SK-N-DZ (cell line): ENCODE measurements around the gene CCDC158.
"Not testable (repeated sequence)": the region's sequence is repeated elsewhere in the genome, so short reads cannot be mapped to it uniquely, and the experiment has no call there.

Source experiments
- DNase-seq: peaks from one replicate; pipeline ENCODE4 v3.0.0-alpha.2; 2015; ENCODE audit warnings: low spot score

Gene CCDC158

GRCh38 chr4:76430519-76431388, 9.8 kb upstream of the CCDC158 start:
- peak; percentile 47 for DNase-seq

GRCh38 chr4:76429636-76430035, 8.7 kb upstream of the CCDC158 start:
- no peak for DNase-seq

- DNase-seq = no peak
These were observed 5.3 kb upstream of the CCDC158 start for GRCh38 chr4:76426272-76426671.

GRCh38 chr4:76423159-76423558, 2.2 kb upstream of the CCDC158 start:
- not testable (repeated sequence) for DNase-seq

- no peak for DNase-seq
These were observed 666 bp downstream of the CCDC158 start for GRCh38 chr4:76420188-76420761.

- no peak for DNase-seq
These were observed 10.3 kb downstream of the CCDC158 start for GRCh38 chr4:76410636-76411035.

DNA sequence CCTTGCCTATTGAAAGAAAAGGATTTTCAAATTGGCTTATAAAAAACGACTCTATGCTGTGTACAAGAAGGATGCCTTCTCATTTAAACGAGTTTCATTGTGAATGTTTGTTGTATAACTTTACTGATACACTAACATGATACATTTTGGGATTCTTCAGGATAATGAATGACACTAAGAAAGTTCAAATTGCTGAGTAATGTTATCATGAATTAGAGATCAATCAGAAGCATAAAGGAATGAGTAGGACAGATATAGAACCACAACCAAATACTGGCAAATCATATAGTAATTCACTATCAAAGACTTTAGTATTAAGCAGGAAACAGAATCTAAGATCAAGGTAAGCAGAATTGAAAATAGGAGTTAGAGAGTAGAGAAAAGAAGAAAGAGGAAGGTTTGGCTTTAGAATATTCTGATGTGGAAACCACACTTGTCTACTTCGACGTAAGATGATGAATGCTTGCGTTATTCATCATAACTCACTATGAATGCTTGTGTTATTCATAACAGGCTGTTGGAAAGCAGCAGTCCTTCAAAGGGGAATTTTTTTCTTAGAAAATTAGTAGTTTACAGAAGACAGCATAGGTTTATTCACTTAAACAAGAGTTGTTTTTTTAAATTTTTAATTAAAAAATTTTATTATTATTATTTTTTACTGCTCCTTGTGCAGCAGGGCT, 13.4 kb downstream of the CCDC158 start:
- DNase-seq = no peak

DNA sequence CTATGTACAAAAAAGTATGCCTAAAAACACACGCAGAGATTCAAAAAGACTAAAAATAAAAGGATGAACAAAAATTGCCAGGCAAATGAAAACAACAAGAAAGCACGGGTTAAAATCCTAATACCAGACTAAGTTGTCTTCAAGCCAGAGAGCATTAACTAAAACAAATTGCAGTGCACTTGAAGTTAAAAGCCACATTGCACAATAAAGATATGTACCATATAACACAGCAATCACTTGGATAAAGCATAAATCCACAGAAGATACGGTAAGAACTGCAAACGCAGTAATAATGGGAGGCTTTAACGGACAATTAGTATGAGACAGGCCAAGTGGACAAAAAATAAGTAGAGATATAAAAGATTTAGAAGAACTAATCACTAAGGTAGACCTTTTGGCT, 14.9 kb downstream of the CCDC158 start:
- no peak for DNase-seq

GRCh38 chr4:76401654-76402053, 19.3 kb downstream of the CCDC158 start:
- no peak for DNase-seq

DNA sequence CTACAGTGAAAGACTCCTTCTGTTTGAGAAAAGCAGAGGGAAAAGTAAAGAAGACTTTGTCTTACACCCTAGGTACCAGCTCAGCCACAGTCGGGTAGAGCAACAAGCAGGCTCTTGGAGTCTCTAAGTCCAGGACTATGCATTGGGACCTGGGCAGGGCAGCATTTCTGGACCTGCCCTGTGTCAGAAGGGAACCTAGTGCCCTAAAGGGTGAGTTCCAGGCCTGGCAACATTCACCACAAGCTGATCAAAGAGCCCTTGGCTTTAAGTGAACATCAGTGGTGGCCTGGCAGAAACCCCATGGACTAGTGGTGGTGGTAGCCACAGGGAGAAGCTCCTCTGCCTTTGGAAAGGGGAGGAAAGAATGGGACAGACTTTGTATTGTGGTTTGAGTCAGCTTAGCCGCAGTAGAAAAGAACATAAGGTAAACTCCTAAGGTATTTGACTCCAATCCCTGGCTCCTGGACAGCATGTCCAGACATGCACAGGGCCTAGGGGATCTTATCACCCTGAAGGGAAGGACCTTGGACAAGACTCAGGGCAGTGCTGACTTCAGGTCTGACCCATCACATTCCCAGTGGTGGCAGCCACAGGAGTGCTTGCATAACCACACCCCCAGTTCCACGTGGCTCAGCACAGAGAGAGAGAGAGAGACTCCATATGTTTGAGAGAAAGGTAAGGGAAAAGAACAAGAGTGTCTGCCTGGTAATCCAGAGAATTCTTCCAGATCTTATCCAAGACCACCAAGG, 32.6 kb downstream of the CCDC158 start:
- DNase-seq = no peak

- DNase-seq = no peak
These were observed 34.2 kb downstream of the CCDC158 start for GRCh38 chr4:76386566-76387305.

GRCh38 chr4:76385974-76386373, 35.0 kb downstream of the CCDC158 start:
- no peak for DNase-seq

DNA sequence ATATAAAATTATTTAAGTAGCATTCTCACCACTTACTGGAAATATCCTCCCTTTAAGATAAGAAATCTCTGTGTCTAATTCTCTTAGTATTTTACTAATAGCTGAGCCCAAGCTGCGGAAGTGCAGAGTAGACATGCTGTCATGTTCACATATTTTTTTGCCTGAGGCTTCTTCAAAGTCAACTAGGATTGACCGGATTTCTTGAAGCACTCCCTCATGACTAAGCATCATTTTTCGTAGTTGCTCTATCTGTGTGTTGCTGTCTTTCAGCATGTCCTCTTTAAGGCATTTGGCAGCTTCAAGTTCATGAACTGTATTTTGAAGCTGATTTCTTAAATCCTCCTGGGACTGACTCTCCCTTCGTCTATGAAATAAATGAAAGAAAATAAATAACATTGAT, 36.9 kb downstream of the CCDC158 start:
- DNase-seq = no peak

- DNase-seq = no peak
These were observed 37.9 kb downstream of the CCDC158 start for GRCh38 chr4:76383001-76383400.

DNA sequence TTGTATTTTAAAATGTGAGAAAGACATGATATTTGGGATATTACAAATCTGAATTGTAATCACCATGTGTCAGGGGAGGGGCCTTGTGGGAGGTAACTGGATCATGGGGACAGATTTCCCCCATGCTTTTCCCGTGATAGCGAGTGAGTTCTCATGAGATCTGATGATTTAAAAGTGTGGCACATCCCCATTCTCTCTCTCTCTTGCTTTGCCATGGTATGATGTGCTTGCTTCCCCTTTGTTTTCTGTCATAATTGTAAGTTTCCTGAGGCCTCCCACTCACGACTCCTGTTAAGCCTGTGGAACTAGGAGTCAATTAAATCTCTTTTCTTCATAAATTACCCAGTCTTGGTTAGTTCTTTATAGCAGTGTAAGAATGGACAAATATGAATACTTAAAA, 39.0 kb downstream of the CCDC158 start:
- DNase-seq = no peak

DNA sequence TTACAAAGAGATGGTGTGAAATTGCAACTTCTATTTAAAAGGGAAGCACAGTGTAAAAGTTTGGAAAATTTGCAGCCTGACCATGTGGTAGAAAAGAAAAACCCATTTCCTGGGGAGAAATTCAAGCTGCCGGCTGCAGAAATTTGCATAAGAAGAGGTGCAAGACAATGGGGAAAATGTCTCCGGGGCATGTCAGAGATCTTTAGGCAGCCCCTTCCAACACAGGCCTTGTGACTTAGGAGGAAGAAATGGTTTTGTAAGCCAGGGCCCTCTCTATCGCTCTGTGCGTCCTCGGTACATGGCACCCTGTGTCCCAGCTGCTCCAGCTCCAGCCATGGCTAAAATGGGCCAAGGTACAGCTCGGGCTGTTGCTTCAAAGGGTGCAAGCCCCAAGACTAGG, 40.4 kb downstream of the CCDC158 start:
- DNase-seq = no peak

DNA sequence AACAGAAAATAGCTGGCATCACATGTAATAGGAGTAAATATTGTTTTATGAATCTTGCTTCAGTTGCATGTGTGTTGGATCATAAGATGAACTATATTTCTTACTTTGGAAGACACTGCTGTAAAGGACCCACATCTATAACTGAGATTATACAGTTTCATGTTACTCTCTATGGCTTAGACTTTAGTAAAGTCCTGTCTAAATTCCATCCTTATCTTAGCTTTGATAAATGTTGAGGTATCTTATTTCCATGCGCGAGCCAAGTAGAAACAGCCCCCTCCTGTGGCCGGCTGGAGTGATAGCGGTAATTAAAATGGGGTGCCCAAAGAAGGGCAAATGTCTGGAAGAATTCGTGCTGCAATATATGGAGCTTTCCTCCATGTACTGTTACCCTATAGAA, 43.0 kb downstream of the CCDC158 start:
- DNase-seq = peak; percentile 9

DNA sequence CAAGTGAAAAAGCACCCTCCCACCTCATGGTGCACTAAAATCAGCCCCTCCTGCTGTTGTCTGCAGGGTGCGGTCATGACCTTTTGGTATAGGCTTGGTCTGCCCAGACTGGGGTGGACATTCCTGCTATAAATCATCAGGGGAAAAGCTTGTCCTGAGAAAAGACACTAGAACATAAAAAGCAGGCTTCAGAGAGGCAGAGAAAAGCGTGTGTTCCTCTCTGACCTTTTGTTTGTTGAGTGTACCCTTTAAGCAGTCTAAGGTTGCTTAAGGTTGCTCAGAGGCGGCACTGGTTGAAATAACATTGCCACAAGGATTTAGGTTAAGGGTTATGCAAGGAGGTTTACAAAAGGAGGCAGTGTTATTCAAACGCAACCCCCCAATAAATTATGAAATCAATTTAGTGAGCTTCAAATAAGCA, 43.5 kb downstream of the CCDC158 start:
- DNase-seq = no peak

GRCh38 chr4:76376534-76376933, 44.4 kb downstream of the CCDC158 start:
- no peak for DNase-seq

GRCh38 chr4:76375703-76376102, 45.2 kb downstream of the CCDC158 start:
- DNase-seq = no peak

GRCh38 chr4:76374798-76375197, 46.1 kb downstream of the CCDC158 start:
- DNase-seq = no peak
